ACHN (cell line): ENCODE measurements around the gene MIER3.

Experiments used
- DNase-seq: peaks from one replicate; pipeline ENCODE4 v3.0.0-alpha.2; 2015
- in situ Hi-C: cut with HindIII; loops from 2 replicates; pipeline ENCODE4 v1.10.0; 2017; ENCODE audit warnings: low sequenced_read_pairs, low pct_ligation_motif_present, low pct_unique_long_range_greater_than_20kb

Gene MIER3

GRCh38 chr5:56963246-56963645 is 11.3 kb upstream of the MIER3 start:
- in situ Hi-C loops = no loop called here
- DNase-seq = no peak

GRCh38 chr5:56962286-56962685 is 10.4 kb upstream of the MIER3 start:
- in situ Hi-C loops = no loop called here
- DNase-seq = no peak

GRCh38 chr5:56961746-56962145 is 9.8 kb upstream of the MIER3 start:
- in situ Hi-C loops = no loop called here
- no peak for DNase-seq

- DNase-seq = no peak
- in situ Hi-C loops = no loop called here
Measured at GRCh38 chr5:56959326-56959725, 7.4 kb upstream of the MIER3 start.

GRCh38 chr5:56958595-56958994 is 6.7 kb upstream of the MIER3 start:
- DNase-seq = no peak
- in situ Hi-C loops = no loop called here

- no peak for DNase-seq
- in situ Hi-C loops = no loop called here
Measured at GRCh38 chr5:56954262-56954661, 2.3 kb upstream of the MIER3 start.

GRCh38 chr5:56951126-56951945 is 587 bp downstream of the MIER3 start:
- in situ Hi-C loops = no loop called here
- DNase-seq = peak; percentile 6

GRCh38 chr5:56950626-56951125 is 1.2 kb downstream of the MIER3 start:
- in situ Hi-C loops = no loop called here
- DNase-seq = peak; percentile 54

GRCh38 chr5:56947052-56947451 is 4.9 kb downstream of the MIER3 start:
- DNase-seq = no peak
- in situ Hi-C loops = no loop called here

GRCh38 chr5:56941981-56942380 is 9.9 kb downstream of the MIER3 start:
- DNase-seq = no peak
- in situ Hi-C loops = no loop called here

GRCh38 chr5:56938858-56939257 is 13.1 kb downstream of the MIER3 start:
- DNase-seq = no peak
- in situ Hi-C loops = no loop called here

- in situ Hi-C loops = no loop called here
- DNase-seq = no peak
Measured at GRCh38 chr5:56934325-56934724, 17.6 kb downstream of the MIER3 start.

GRCh38 chr5:56922922-56923321 is 29.0 kb downstream of the MIER3 start:
- in situ Hi-C loops = no loop called here
- DNase-seq = no peak

- DNase-seq = no peak
- in situ Hi-C loops = no loop called here
Measured at GRCh38 chr5:56919942-56920662, 31.8 kb downstream of the MIER3 start.

- in situ Hi-C loops = no loop called here
- DNase-seq = no peak
Measured at GRCh38 chr5:56918054-56918453, 33.9 kb downstream of the MIER3 start.

GRCh38 chr5:56917534-56917933 is 34.4 kb downstream of the MIER3 start:
- no peak for DNase-seq
- in situ Hi-C loops = no loop called here

GRCh38 chr5:56914678-56915077 is 37.2 kb downstream of the MIER3 start:
- in situ Hi-C loops = no loop called here
- no peak for DNase-seq

GRCh38 chr5:56913766-56914165 is 38.2 kb downstream of the MIER3 start:
- DNase-seq = no peak
- in situ Hi-C loops = no loop called here

GRCh38 chr5:56910210-56910965 is 41.5 kb downstream of the MIER3 start:
- in situ Hi-C loops = no loop called here
- peak; percentile 57 for DNase-seq
